Fibroblast of the aortic adventitia (primary cell): ENCODE data around the gene RBM28. TPM values are rescaled to one million over a fixed set of nuclear protein-coding genes. Genes with fewer than 3 reads are reported as not detected.

Experiments used
- DNase-seq: peaks from one replicate; pipeline ENCODE4 v3.0.0-alpha.2; 2010; ENCODE audit warnings: low read depth
- H3K4me3 ChIP-seq: 2 replicates; pipeline ENCODE4 v1.5.1; 2011; ENCODE audit warnings: low read depth, mild to moderate bottlenecking, control low read depth, low read length, moderate library complexity
- CTCF ChIP-seq: IDR thresholded peaks from 2 replicates; pipeline ENCODE4 v1.5.1; 2011; ENCODE audit warnings: mild to moderate bottlenecking, low read length, control low read depth, inconsistent platforms; ENCODE audit not compliant: insufficient read depth
- total RNA-seq: library from RNA; depleted of rRNA; stranded (reverse); fragments of >200 nt; gene quantifications from 2 replicates; pipeline ENCODE4 v1.2.3, GENCODE V29; 2012; ENCODE audit warnings: low replicate concordance

RBM28 gene
- total RNA-seq, 1 donor = 14.7 TPM

DNA sequence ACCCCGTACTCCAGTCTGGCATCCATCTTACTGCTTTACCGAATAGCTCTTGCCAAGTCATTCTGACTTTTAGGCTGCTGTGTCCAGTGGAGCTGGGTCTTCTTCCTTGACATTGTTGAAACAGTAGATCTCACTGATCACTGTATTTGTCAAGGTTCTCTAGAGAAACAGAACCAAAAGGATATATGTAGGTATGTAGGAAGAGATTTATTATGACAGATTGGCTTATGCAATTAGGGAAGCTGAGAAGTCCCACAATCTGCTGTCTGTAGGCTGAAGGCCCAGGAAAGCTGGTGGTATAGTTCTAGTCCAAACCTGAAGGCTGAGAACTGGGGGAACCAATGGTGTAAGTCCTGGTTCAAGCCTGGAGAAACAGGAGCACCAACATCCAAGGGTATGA, 29.9 kb upstream of the RBM28 start:
- no peak for DNase-seq
- no peak for TF ChIP-seq CTCF
- H3K4me3 ChIP-seq = no peak overlapping the region

DNA sequence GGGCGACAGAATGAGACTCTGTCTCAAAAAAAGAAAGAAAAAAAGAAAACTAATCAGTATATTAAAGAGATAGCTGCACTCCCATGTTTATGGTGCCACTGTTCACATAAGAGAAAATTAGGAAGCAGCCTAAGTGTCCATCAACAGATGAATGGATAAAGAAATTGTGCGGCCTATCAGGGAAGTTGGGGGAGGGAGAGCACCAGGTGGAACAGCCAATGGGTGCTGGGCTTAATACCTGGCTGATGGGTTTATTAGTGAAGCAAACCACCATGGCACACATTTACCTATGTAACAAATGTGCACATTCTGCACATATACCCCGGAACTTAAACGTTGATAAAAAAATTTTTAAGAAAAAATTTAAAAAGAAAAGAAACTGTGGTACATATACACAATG, 26.8 kb upstream of the RBM28 start:
- no peak for DNase-seq
- TF ChIP-seq CTCF = no peak
- no peak overlapping the region for H3K4me3 ChIP-seq

DNA sequence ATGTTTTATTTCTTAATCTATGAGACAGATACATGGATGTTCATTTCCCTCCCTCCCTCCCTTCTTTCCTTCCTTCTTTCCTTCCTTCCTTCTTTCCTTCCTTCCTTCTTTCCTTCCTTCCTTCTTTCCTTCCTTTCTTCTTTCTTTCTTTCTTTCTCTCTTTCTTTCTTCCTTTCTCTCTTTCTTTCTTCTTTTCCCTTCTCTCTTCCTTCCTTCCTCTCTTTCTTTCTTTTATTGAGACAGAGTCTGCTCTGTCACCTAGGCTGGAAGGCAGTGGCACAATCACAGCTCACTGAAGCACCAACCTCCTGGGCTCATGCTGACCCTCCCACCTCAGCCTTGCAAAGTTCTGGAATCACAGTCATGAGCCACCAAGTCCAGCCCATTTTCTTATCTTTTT, 23.3 kb upstream of the RBM28 start:
- H3K4me3 ChIP-seq = no peak overlapping the region
- DNase-seq = no peak
- no peak for TF ChIP-seq CTCF

DNA sequence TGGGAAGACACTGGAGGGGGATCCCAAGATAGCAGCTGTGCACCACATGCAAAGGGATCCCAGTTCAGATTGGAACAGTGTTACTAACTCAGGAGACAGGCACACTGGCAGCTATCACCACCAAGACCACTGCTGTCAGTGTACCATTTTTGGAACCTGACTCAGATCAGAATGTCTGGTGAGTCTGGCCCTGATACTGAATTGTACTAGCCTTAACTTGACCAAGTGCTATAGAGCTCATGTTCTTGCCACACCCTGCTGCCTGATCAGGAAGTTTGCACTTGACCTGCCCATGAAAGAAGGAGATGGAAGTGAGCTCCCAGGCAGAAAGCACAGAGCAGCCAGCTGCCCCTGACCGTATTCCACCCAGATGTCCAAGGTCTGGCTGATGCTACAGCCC, 22.6 kb upstream of the RBM28 start:
- no peak for DNase-seq
- TF ChIP-seq CTCF = no peak
- H3K4me3 ChIP-seq = no peak overlapping the region

DNA sequence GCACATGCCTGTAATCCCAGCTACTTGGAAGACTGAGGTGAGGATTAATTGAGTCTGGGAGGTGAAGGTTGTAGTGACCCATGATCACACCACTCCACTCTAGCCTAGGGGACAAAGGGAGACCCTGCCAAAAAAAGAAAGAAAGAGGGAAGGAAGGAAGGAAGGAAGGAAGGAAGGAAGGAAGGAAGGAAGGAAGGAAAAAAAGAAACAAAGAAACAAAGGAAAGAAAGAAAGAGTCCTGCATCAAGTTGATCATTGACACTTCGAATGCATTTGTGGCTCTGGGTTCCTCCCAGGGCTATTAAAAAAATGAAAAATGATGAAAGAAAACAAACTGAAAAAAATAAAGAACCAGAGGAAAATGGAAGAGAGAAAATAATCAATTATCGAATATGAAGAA, 21.7 kb upstream of the RBM28 start:
- no peak for TF ChIP-seq CTCF
- DNase-seq = no peak
- no peak overlapping the region for H3K4me3 ChIP-seq

- DNase-seq = no peak
- TF ChIP-seq CTCF = no peak
- no peak overlapping the region for H3K4me3 ChIP-seq
Observed at GRCh38 chr7:128364166-128364870, 20.6 kb upstream of the RBM28 start.

- no peak overlapping the region for H3K4me3 ChIP-seq
- DNase-seq = no peak
- TF ChIP-seq CTCF = no peak
Observed at GRCh38 chr7:128363261-128363721, 19.6 kb upstream of the RBM28 start.
